ENCODE results near the gene IGF2BP3. TPM values are rescaled to one million over a fixed set of nuclear protein-coding genes. Genes with fewer than 3 reads are reported as not detected.

The IGF2BP3 gene
- total RNA-seq, 4 donors from 2014 or later: 1.1 TPM; not detected in 3

DNA sequence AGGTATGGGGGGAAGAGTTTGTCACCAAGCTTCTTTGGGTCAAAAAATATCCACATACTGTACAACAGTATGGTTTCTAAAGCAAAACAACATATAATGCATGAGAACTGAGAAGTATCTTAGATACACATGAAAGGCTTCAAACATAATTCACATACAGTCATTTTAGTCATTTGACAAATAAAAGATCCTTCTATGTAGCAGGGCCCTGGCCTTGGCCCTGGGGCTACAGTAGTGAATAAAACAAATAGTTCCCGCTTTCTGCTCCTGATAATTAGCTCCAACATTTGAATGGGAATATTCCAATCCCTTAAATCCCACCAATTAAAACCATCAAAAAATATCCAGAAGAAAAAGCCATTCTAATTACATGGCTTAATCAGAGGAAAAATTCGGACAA lies 119.8 kb downstream of the IGF2BP3 start:
- Histone ChIP-seq H3K9me3 (no peaks in the 10 kb centered on the region), H3K4me3 (no peak overlapping the region), H3K27me3 (no peaks in the 10 kb centered on the region), H3K36me3 (no peaks in the 10 kb centered on the region), H3K4me1 (no peaks in the 10 kb centered on the region), H3K27ac (no peak overlapping the region)
- no peak for TF ChIP-seq POLR2A (IDR thresholded peaks at IDR 0.05)
- TF ChIP-seq, protein P1, sequence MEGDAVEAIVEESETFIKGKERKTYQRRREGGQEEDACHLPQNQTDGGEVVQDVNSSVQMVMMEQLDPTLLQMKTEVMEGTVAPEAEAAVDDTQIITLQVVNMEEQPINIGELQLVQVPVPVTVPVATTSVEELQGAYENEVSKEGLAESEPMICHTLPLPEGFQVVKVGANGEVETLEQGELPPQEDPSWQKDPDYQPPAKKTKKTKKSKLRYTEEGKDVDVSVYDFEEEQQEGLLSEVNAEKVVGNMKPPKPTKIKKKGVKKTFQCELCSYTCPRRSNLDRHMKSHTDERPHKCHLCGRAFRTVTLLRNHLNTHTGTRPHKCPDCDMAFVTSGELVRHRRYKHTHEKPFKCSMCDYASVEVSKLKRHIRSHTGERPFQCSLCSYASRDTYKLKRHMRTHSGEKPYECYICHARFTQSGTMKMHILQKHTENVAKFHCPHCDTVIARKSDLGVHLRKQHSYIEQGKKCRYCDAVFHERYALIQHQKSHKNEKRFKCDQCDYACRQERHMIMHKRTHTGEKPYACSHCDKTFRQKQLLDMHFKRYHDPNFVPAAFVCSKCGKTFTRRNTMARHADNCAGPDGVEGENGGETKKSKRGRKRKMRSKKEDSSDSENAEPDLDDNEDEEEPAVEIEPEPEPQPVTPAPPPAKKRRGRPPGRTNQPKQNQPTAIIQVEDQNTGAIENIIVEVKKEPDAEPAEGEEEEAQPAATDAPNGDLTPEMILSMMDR (IDR thresholded peaks at IDR 0.05): no peak
- no peak for DNase-seq

DNA sequence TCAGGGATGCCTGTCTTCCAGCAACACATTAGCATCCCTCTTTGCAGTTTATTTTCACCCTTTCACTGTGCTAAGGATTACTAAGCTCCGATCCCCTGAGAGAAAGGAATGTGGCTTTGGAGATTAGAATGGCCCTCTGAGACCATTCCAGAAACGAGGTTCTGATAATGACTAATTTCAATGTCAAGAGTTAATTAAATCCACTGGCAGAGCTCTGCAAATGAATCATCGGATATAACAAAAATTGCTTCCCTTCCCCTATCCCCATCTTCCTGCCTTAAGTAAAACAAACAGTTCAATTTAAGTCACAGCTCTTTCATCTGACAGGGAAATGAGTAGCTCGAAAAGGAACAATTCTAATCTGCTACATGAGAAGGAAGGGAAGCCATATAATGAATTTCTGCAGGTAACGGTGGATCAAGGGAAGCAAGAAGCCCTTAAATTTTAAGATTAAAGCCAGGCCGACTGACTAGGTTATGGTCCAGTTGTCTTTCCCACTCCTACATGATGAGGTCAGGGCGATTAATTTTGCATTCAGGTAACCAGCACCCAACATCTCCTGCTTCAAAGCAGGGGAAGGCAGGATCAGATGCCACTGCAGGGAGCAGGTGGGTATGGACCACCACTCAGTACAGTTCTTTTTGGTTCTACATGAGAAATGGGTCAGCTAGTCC lies 120.7 kb downstream of the IGF2BP3 start:
- Histone ChIP-seq H3K27me3 (no peaks in the 10 kb centered on the region), H3K9me3 (no peaks in the 10 kb centered on the region), H3K27ac (no peak overlapping the region), H3K4me1 (no peaks in the 10 kb centered on the region), H3K36me3 (no peaks in the 10 kb centered on the region), H3K4me3 (no peak overlapping the region)
- TF ChIP-seq, protein P1 (IDR thresholded peaks at IDR 0.05): no peak
- TF ChIP-seq POLR2A (IDR thresholded peaks at IDR 0.05): no peak
- DNase-seq: no peak

DNA sequence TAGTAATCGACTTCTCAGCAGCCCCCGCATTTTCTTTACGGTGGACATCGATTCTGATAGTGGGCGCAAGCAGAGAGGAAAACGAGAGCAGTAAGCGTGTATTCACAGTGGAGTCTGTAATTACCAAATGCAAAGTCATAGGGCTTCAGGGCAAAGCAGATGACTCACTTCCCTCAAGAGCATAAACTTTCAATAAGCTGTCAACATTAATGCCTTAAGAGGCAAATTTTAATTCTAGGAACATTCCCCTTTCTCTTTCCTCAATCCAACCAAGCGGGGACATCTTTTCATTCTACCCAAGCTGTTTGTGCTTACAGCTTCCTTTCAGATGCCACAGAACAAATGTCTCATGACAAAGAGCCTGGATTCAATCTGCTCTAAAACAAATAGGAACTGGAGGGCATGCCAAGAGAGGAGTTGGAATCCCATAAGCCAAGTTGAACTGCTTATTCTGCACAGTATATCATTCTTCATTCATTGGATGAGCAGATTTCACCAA lies 122.6 kb downstream of the IGF2BP3 start:
- Histone ChIP-seq H3K36me3 (no peaks in the 10 kb centered on the region), H3K27ac (no peak overlapping the region), H3K4me1 (no peaks in the 10 kb centered on the region), H3K27me3 (no peaks in the 10 kb centered on the region), H3K4me3 (no peak overlapping the region), H3K9me3 (no peaks in the 10 kb centered on the region)
- no peak for DNase-seq
- TF ChIP-seq, protein P1 (IDR thresholded peaks at IDR 0.05): no peak
- TF ChIP-seq POLR2A (IDR thresholded peaks at IDR 0.05): no peak

DNA sequence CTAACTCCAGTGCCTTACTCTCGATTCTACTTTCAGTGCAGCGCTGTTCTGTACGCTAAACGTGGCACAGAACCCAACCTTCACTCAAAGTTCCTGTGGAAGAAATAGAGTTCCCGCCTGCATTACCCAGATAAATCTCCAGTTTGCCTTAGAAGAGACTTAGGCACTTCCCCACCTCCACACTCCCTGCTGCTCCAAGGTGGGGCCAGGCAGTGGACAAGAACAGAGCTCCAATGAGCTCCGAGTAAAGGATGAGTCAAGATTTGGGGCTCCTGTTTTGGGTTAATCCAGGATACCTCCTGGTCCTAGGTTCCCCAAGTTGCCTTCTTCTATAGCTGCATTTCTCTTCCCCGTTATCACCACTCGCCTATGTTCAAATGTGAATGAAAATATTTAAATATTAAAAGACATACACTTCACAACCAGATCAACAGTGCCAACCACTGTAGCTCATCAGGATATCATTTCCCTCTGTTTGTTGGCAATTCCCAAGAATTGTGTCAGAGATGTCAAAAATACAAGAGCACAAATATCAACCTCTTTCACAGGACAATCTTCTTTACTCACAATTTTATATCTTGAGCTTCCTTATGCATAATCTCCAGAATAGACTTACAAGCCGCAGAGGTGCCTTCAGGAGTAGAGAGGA lies 123.1 kb downstream of the IGF2BP3 start:
- Histone ChIP-seq H3K4me1 (no peaks in the 10 kb centered on the region), H3K4me3 (no peak overlapping the region), H3K27me3 (no peaks in the 10 kb centered on the region), H3K27ac (no peak overlapping the region), H3K9me3 (no peaks in the 10 kb centered on the region), H3K36me3 (no peaks in the 10 kb centered on the region)
- no peak for DNase-seq
- TF ChIP-seq, protein P1 (IDR thresholded peaks at IDR 0.05): no peak
- no peak for TF ChIP-seq POLR2A (IDR thresholded peaks at IDR 0.05)

DNA sequence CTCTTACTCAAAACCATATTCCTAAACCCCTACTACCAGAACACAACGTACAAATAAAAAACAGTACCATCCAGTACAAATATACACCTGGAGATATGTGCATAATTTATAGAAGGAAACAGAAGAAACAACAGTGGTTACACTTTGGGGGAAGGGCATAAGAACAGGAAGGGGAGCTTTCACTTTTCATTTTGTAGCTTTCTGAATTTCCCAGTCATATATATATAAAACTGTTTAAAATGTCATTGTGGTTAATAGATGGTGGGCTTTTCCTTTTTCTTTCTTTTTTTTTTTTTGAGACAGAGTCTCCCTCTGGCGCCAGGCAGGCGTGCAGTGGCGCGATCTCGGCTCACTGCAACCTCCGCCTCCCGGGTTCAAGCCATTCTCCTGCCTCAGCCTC lies 124.0 kb downstream of the IGF2BP3 start:
- H3K27ac ChIP-seq: no peak overlapping the region
- no peaks in the 10 kb centered on the region for H3K36me3 ChIP-seq
- no peak for DNase-seq
- no peaks in the 10 kb centered on the region for H3K9me3 ChIP-seq
- H3K4me1 ChIP-seq: no peaks in the 10 kb centered on the region
- TF ChIP-seq POLR2A (IDR thresholded peaks at IDR 0.05): no peak
- TF ChIP-seq, protein P1 (IDR thresholded peaks at IDR 0.05): no peak
- no peaks in the 10 kb centered on the region for H3K27me3 ChIP-seq
- peak overlapping the region in 3 of 4 donors; percentile 26 to 34 (median 29) for H3K4me3 ChIP-seq
